HPDE6-E6E7 (cell line): ENCODE data around the gene BPIFB4.
"Not testable (repeated sequence)": the region's sequence is repeated elsewhere in the genome, so short reads cannot be mapped to it uniquely, and the experiment has no call there.

Experiments
- DNase-seq: peaks from one replicate; pipeline ENCODE4 v3.0.0; 2011; ENCODE audit warnings: missing footprints; ENCODE audit errors: extremely low spot score

BPIFB4 gene

DNA sequence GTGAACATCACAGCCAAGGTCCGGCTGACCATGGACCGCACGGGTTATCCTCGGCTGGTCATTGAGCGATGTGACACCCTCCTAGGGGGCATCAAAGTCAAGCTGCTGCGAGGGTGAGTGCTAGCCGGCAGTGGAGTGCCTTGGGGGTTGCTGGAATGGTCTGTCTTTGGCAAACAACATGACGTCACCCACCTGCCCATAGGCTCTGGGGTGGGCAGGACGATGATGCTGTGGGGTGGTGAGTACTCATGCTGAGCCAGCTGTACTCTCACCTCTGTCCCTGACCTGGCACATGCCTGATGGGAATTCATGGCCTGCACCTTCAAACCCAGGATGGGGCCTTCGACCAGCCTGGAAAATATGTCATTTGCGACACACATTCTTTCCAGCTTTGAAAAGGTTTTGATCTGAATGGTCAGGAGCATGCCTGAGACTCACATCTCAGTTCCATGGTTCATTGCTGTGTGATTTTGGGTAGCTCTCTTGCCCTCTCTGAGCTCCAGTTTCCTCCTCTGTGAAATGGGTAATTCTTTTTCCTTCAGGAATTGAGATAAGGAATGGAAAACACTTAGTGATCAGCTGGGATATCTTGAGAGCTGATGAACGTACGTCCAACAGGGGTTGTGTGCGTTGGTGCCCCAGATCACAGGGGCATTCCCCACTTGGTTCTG, 6.7 kb downstream of the BPIFB4 start:
- DNase-seq = no peak

- no peak for DNase-seq
Observed at GRCh38 chr20:33091147-33091546, 11.7 kb downstream of the BPIFB4 start.

GRCh38 chr20:33091693-33092092, 12.2 kb downstream of the BPIFB4 start:
- DNase-seq = no peak

DNA sequence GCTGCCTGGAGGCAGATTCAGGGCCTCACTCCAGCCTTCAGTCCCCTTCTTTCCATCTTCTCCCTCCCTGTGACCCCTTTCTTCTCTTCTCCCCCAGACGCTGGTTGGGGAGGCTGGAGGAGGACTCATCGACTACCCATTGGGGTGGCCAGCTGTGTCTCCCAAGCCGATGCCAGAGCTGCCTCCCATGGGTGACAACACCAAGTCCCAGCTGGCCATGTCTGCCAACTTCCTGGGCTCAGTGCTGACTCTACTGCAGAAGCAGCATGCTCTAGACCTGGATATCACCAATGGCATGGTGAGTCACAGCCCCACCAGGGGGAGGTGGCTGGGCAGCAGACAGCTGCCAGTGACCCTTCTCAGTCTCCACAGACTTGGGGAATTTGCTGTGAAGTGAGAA, 12.9 kb downstream of the BPIFB4 start:
- DNase-seq = no peak

DNA sequence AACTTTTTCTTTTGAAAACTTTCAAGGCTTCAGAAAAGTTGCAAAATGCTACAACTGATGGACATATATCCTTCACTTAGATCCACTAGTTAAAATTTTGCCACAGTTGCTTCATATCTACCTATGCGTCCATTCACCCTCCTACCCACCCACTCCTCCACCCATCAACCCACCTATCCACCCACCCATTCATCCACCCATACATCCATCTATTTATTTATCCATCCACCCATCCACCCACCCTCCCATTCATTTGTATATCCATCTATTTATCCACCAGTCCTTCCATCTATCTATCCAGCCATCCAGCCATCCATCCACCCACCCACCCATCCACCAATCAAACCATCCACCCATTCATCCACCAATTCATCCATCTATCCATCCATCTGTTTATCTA, 13.6 kb downstream of the BPIFB4 start:
- DNase-seq = no peak

GRCh38 chr20:33093582-33093981, 14.1 kb downstream of the BPIFB4 start:
- no peak for DNase-seq

DNA sequence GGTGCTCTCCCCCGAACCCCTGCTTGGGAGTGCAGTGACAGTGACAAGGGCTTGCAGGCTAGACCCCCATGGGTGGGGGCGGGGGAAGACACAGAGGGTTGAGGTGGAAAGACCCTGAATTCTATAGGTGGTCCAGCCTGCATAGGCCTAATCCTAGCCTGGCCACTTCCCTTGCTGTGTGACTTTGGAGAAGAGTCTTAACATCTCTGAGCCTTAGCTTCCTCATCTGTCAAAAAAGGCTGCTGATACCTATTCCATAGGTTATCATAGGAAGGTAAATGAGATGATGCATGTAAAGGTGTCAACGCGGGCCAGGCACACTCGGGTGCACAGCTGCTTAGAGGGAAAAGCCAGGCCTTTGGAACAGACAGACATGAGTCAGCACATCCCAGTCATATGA, 15.8 kb downstream of the BPIFB4 start:
- no peak for DNase-seq

DNA sequence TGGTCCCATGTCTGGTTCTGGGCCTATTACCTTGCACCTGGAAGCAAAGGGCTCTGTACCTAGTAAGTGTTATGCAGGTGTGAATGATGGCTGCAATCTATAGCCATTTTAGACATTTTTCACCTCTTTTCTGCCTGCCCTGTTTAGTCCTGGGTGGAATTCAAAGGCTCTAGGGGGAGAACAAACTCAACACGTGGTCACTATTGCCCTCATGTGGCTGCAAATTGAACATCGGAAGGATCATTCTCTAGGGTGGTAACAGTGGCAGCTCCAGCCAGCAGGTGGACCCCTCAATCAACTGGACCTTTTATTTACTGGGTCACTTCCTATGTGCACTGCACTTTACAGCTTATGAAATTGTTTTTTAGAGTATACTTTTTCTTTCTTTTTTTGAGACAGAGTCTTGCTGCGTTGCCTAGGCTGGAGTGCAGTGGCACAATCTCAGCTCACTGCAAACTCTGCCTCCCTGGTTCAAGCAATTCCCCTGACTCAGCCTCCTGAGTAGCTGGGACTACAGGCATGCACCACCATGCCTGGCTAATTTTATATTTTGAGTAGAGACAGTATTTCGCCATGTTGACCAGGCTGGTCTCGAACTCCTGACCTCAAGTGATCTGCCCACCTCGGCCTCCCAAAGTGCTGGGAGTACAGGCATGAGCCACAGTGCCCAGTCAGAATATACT, 16.6 kb downstream of the BPIFB4 start:
- peak; percentile 95 for DNase-seq

GRCh38 chr20:33097001-33097400, 17.6 kb downstream of the BPIFB4 start:
- DNase-seq = no peak

DNA sequence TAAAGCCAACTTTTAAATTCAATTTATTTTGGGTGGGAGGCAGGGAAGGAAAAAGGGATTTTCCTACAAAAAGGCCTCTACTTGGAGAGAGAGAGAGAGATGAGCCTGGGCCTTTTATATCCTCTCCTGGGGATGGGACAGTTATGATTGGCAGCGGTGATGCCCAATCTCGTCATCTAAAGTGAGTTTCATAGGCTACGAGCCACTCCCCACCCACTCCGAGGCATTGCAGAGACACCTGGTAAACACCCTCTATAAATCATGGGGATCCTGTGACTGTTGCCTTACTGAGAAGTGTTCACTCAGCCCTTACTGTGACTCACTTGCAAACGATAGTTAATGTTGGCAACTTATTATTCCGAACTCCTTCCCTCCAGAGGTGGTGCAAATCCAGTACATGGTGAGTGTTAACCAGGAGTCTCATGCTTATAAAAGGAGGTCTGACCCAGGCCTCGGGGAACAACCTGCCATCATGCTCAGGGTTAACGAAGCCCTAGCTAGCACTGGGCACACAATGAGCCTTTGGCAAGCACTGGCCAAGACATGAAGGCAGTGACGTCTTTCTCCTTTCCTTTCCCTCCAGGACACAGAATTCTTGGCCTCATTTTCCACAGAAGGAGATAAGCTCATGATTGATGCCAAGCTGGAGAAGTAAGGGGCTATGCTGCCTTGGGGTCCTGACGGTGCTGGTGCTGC, 20.5 kb downstream of the BPIFB4 start:
- DNase-seq = no peak

- DNase-seq = no peak
Observed at GRCh38 chr20:33103556-33103955, 24.1 kb downstream of the BPIFB4 start.

DNA sequence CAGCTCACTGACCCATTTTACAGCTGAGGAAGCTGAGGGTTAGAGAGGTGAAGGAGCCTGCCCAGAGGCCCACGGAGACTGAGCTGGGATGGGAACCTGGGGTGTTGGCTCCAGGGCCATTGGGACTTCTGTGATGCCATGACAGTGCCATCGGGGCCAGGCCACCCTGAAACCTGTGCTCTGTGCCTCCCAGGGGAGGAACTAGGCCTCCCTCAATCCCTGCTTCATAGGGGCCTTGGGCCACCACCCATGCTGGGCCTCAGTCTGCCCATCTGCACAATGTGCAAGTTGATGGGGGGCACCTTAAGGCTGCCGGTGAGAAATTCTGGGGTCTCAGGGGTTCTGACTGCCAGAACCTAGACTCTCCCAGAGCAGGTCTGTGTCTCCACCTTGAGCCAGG, 24.9 kb downstream of the BPIFB4 start:
- no peak for DNase-seq

- no peak for DNase-seq
Observed at GRCh38 chr20:33105316-33105924, 26.0 kb downstream of the BPIFB4 start.

- DNase-seq = not testable (repeated sequence)
Observed at GRCh38 chr20:33106058-33106620, 26.7 kb downstream of the BPIFB4 start.

DNA sequence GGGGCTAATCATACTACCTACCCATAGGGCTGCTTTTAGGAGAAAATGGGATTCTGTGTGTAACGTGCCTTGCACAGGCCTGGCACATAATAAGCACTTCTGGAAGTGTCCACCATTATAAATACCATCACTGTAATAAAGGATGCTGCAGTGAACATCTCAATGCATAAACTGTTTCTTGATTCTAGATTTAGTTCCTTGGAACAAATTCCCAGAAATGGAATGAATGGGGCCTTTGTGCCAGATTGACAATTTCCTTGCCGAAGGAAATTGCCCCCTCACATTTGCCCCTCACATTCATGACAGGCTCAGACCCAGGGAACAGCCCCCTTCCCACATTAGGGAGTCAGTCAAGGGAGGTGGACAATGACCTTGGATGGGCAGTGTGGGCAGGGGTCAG, 29.2 kb downstream of the BPIFB4 start:
- DNase-seq = no peak

DNA sequence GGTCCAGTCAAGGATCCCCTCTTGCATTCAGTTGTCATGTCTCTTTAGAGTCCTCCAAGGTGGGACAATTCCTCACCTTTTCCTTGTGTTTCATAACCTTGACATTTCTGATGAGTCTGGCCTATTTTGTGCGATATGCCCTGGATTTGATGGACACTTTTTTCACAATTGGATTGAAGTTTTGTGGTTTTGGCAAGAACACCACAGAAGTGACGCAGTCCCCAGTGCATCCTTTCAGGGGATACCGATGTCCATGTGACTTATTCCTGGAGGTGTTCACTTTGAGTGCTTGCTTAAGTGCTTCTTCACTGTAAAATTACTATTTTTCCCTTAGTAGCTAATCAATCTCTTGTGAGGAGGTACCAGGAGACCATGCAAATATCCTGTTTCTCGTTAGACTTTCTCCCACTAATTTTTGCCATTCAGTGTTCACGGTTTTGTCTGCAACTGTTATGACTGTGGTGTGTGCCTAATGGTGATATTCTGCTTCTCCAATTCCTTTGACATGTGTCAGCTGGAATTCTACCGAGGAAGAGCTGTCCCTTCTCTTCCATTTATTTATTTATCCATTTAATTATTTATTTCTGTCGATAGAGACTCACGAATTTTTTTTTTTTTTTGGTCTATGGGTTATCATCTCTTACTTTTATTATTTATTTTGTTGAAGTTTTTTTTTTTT, 30.8 kb downstream of the BPIFB4 start:
- DNase-seq = no peak

DNA sequence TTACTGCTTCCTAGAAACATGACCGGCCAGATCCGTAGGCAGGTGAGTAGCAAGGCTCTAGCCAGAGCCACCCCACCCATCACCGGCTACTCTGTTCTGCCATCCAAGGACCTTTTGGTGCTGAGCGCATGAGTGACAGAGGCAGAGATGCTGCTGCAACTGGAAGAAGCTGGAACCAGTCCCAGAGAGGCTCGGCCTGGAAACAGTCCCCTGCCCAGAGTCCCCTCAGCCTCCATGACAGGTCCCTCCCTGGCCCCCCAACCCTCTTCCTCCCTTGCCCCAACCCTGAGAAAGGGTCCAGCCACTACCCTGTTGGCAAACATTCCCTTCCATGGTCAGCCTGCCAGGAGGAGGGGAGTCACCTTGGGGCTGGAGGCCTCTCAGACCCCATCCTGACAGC, 31.9 kb downstream of the BPIFB4 start:
- DNase-seq = no peak

DNA sequence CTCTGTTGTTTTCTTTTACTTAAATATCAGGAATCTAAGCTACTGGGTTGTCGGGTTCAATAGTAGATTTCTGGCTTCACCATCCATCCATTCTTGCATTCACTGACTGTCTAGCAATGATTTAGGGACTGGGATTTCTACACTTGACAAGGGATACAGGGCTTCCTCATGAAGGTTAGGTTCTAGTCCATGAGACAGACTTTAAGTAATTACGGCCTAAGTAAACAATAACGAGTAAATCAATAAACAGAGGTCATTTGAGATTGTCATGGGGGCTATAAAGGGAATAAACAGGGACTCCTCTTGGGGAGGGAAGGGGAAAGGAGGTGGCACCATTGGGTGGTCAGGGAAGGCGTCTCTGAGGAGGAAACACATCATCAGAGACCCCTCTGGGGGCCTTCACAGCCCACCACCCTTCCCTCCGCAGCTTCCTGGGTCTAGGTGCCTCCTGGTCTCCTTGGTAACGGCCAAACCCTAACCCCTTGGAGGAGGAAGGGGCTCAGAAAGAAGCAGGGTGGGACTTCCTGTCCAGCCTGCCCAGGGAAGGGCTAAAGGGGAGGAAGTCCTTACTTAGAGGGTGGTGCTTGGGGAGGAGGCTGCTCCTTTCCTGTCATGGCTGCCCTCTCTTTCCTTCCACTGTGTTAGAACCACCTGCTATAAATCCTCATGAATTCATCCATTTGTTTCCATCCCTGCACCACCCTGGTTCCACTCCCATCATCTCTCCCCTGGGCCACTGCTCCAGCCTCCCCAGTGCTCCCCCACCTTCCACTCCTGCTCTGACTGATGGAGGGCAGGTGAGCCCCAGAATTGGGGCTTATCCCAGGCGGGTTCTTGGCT, 33.3 kb downstream of the BPIFB4 start:
- DNase-seq = no peak

DNA sequence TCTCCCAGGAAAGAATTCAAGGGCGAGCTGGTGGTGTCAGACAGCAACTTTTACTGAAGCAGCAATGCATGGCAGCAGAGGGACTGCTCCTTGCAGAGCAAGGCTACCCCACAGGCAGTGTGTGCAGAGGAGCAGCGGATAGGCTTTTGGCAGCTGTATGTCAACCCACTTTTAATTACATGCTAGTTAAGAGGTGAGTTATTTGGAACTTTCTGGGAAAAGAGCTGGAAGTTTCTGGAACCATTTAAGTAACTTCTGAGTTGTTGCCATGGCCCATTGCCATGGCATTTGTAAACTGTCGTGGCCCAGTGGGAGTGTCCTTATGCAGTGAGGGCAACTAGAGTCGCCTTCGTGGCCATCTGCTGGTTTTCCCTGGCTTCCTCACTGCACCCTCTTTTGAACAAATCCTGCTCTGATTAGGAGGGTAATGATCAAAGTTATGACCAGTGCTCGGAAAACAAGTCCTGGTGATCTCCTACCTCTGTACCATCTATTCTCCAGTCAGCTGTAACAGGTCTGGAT, 34.0 kb downstream of the BPIFB4 start:
- no peak for DNase-seq

DNA sequence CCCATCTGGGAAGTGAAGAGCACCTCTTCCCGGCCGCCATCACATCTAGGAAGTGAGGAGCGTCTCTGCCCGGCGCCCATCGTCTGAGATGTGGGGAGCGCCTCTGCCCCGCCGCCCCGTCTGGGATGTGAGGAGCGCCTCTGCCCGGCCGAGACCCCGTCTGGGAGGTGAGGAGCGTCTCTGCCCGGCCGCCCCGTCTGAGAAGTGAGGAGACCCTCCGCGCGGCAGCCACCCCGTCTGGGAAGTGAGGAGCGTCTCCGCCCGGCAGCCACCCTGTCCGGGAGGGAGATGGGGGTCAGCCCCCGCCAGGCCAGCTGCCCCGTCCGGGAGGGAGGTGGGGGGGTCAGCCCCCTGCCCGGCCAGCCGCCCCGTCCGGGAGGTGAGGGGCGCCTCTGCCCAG, 36.1 kb downstream of the BPIFB4 start:
- not testable (repeated sequence) for DNase-seq
